Kidney (tissue), 14 donors: ENCODE data around the gene GSTM1. TPM values are rescaled to one million over a fixed set of nuclear protein-coding genes. Genes with fewer than 3 reads are reported as not detected.

Source experiments
- DNase-seq, 5 donors: peaks; one replicate each; pipeline ENCODE4 v3.0.0-alpha.2; 2013 to 2020
- FAIRE-seq: peaks from 2 replicates; lab custom pipeline; 2012; peaks lifted over from hg19 to GRCh38; lab: Jason Lieb, UNC
- H3K27ac ChIP-seq, 2 donors: one replicate each; pipeline ENCODE4 v1.7.0; 2013; ENCODE audit warnings: low read depth in 2 of 2, low read length in 2 of 2, inconsistent platforms in 1 of 2
- H3K27me3 ChIP-seq: one replicate; pipeline ENCODE4 v1.7.1; 2013; ENCODE audit warnings: low read length, inconsistent platforms; ENCODE audit not compliant: control insufficient read depth, insufficient read depth
- H3K36me3 ChIP-seq, 3 donors: one replicate each; pipeline versions ENCODE4 v1.7.0 to v1.7.1; 2013; ENCODE audit warnings: low read length in 3 of 3, control low read depth in 1 of 3, inconsistent platforms in 1 of 3; ENCODE audit not compliant: insufficient read depth in 3 of 3, control insufficient read depth in 2 of 3
- H3K4me1 ChIP-seq, 3 donors: one replicate each; pipeline versions ENCODE4 v1.7.0 to v1.7.1; 2013; ENCODE audit warnings: low read length in 3 of 3, inconsistent platforms in 1 of 3, low read depth in 1 of 3; ENCODE audit not compliant: control insufficient read depth in 2 of 3, insufficient read depth in 2 of 3
- H3K4me3 ChIP-seq, 3 donors: one replicate each; pipeline versions ENCODE4 v1.7.0 to v1.8.1; 2013; ENCODE audit warnings: low read length in 3 of 3, control low read depth in 1 of 3, inconsistent platforms in 1 of 3
- H3K9ac ChIP-seq, 3 donors: one replicate each; pipeline versions ENCODE4 v1.7.0 to v1.7.1; 2013; ENCODE audit warnings: low read length in 3 of 3, control low read depth in 1 of 3, inconsistent platforms in 1 of 3
- H3K9me3 ChIP-seq, 3 donors: one replicate each; pipeline versions ENCODE4 v1.7.0 to v1.7.1; 2013; ENCODE audit warnings: low read length in 3 of 3, control low read depth in 1 of 3, inconsistent platforms in 1 of 3; ENCODE audit not compliant: control insufficient read depth in 2 of 3, insufficient read depth in 1 of 3
- CTCF ChIP-seq: IDR thresholded peaks from 3 replicates; pipeline ENCODE4 v1.5.1; 2012; ENCODE audit warnings: mild to moderate bottlenecking, moderate library complexity, borderline replicate concordance; ENCODE audit not compliant: insufficient read depth; ENCODE audit errors: extremely low read depth
- intact Hi-C: fragments of 100-400 bp; cut with DNase I; formaldehyde crosslinking; loops from one replicate; pipeline ENCODE4 v1.11.1; 2022
- polyA plus RNA-seq: library from polyadenylated mRNA; stranded (reverse); fragments of 350-450 nt; fragmentation: Illumina TruSeq; extraction: RNeasy Lipid Tissue Mini Kit (QIAGEN cat#74804); gene quantifications from one replicate; pipeline ENCODE4 v1.2.3, GENCODE V29; 2014; ENCODE audit warnings: low read depth, low replicate concordance; ENCODE audit not compliant: insufficient read depth
- total RNA-seq: library from RNA; stranded (reverse); fragmentation: NEBNext Ultra II Directional; extraction: Animal tissue kit (Norgen Biotek cat#: 25700); gene quantifications from one replicate; pipeline ENCODE4 v1.2.1, GENCODE V29; 2021
- donor health status: control.
- donor health status: control.
- donor health status: control.
- donor health status: control.
- donor health status: control.
- donor health status: DM: yes; HTN: yes; CAD: no.
- donor health status: Normal renal cell carcinoma (clear cell type).

The GSTM1 gene
- total and polyA plus RNA-seq, 2 donors from 2014 or later = 61.2 TPM; not detected in 1

- no peaks in the 10 kb centered on the region for H3K36me3 ChIP-seq
- intact Hi-C loops = no loop called here
- TF ChIP-seq CTCF = no peak
- no peak for FAIRE-seq
- H3K4me1 ChIP-seq = peaks cover 0 to 4% (median 0%) of the 10 kb centered on the region in 3 donors
- H3K4me3 ChIP-seq = no peak overlapping the region
- H3K27me3 ChIP-seq = no peaks in the 10 kb centered on the region
- H3K9me3 ChIP-seq = no peaks in the 10 kb centered on the region
- no peak for DNase-seq
- peak overlapping the region; percentile 3 to 41 for H3K27ac ChIP-seq
- peak overlapping the region in 1 of 3 donors; percentile 57 for H3K9ac ChIP-seq
Measured at GRCh38 chr1:109730666-109731065, 43.0 kb downstream of the GSTM1 start.

- DNase-seq (peak in 3 of 5 donors; percentile 19 to 49 (median 34)), FAIRE-seq (no peak)
- Histone ChIP-seq H3K4me1 (peaks cover 0 to 4% (median 0%) of the 10 kb centered on the region in 3 donors), H3K27me3 (no peaks in the 10 kb centered on the region), H3K27ac (peak overlapping the region; percentile 49 to 81), H3K4me3 (no peak overlapping the region), H3K9me3 (no peaks in the 10 kb centered on the region), H3K36me3 (peaks cover 0 to 5% (median 2%) of the 10 kb centered on the region in 3 donors), H3K9ac (no peak overlapping the region)
- no peak for TF ChIP-seq CTCF
- intact Hi-C loops = no loop called here
Measured at GRCh38 chr1:109732390-109732881, 44.8 kb downstream of the GSTM1 start.

GRCh38 chr1:109733236-109733870 is 45.7 kb downstream of the GSTM1 start:
- H3K27me3 ChIP-seq = no peaks in the 10 kb centered on the region
- no peak overlapping the region for H3K9ac ChIP-seq
- FAIRE-seq (no peak), DNase-seq (peak in 1 of 5 donors; percentile 17)
- intact Hi-C loops = no loop called here
- no peak overlapping the region for H3K4me3 ChIP-seq
- no peaks in the 10 kb centered on the region for H3K9me3 ChIP-seq
- H3K4me1 ChIP-seq = peaks cover 0 to 4% (median 0%) of the 10 kb centered on the region in 3 donors
- TF ChIP-seq CTCF = no peak
- H3K36me3 ChIP-seq = peaks cover 0 to 6% (median 2%) of the 10 kb centered on the region in 3 donors
- H3K27ac ChIP-seq = peak overlapping the region in 1 of 2 donors; percentile 28
